ENCODE data around the gene SYNRG.
A peak's percentile ranks its signal among the peaks of the same experiment; 100 is the strongest.

SYNRG gene

GRCh38 chr17:37527249-37527851 is 81.9 kb downstream of the SYNRG start:
- DNase-seq = no peak
- no peaks in the 10 kb centered on the region for H3K9me3 Mint-ChIP-seq
- H3K27ac Mint-ChIP-seq = no peak overlapping the region

GRCh38 chr17:37523715-37524219 is 85.5 kb downstream of the SYNRG start:
- peaks cover 3% of the 10 kb centered on the region for H3K27me3 Mint-ChIP-seq (ENCODE audit: low read depth, poor library complexity)
- H3K36me3 Mint-ChIP-seq (ENCODE audit: low read depth) = peaks cover 47% of the 10 kb centered on the region
- H3K27ac Mint-ChIP-seq = no peak overlapping the region
- no peaks in the 10 kb centered on the region for H3K9me3 Mint-ChIP-seq
- no peak for TF ChIP-seq CTCF (IDR thresholded peaks at IDR 0.05)
- peaks cover 10% of the 10 kb centered on the region for H3K4me1 Mint-ChIP-seq
- no peak for DNase-seq
- H3K4me3 Mint-ChIP-seq = no peak overlapping the region

More at GRCh38 chr17:37527249-37527851, 81.9 kb downstream of the SYNRG start:
- peak; percentile 54 for TF ChIP-seq CTCF (IDR thresholded peaks at IDR 0.05)
- Mint-ChIP-seq H3K4me3 (no peak overlapping the region), H3K36me3 (ENCODE audit: low read depth) (peaks cover 36% of the 10 kb centered on the region), H3K27me3 (ENCODE audit: low read depth, poor library complexity) (no peaks in the 10 kb centered on the region), H3K4me1 (no peaks in the 10 kb centered on the region)

- H3K36me3 Mint-ChIP-seq (ENCODE audit: low read depth) = peaks cover 62% of the 10 kb centered on the region
- no peak overlapping the region for H3K4me3 Mint-ChIP-seq
- H3K4me1 Mint-ChIP-seq = peaks cover 10% of the 10 kb centered on the region
- TF ChIP-seq CTCF (IDR thresholded peaks at IDR 0.05) = no peak
- H3K27me3 Mint-ChIP-seq (ENCODE audit: low read depth, poor library complexity) = peaks cover 3% of the 10 kb centered on the region
- no peaks in the 10 kb centered on the region for H3K9me3 Mint-ChIP-seq
- H3K27ac Mint-ChIP-seq = no peak overlapping the region
- no peak for DNase-seq
These were observed 87.4 kb downstream of the SYNRG start for GRCh38 chr17:37521821-37522220.

GRCh38 chr17:37520174-37520573 is 89.0 kb downstream of the SYNRG start:
- Mint-ChIP-seq H3K4me1 (peaks cover 10% of the 10 kb centered on the region), H3K4me3 (no peak overlapping the region), H3K27ac (peak overlapping the region; percentile 62), H3K9me3 (no peaks in the 10 kb centered on the region), H3K27me3 (ENCODE audit: low read depth, poor library complexity) (peaks cover 3% of the 10 kb centered on the region), H3K36me3 (ENCODE audit: low read depth) (peaks cover 60% of the 10 kb centered on the region)
- no peak for DNase-seq
- TF ChIP-seq CTCF (IDR thresholded peaks at IDR 0.05) = no peak

GRCh38 chr17:37519251-37519985 is 89.8 kb downstream of the SYNRG start:
- Mint-ChIP-seq H3K27ac (no peak overlapping the region), H3K4me3 (no peak overlapping the region), H3K4me1 (peaks cover 10% of the 10 kb centered on the region), H3K27me3 (ENCODE audit: low read depth, poor library complexity) (peaks cover 3% of the 10 kb centered on the region), H3K9me3 (no peaks in the 10 kb centered on the region), H3K36me3 (ENCODE audit: low read depth) (peaks cover 60% of the 10 kb centered on the region)
- no peak for TF ChIP-seq CTCF (IDR thresholded peaks at IDR 0.05)
- DNase-seq = no peak

Data from nephron progenitor cell (in vitro differentiated cells).